ENCODE data around the gene CEBPZOS.

GRCh38 chr2:37148325-37148724, 48.0 kb upstream of the CEBPZOS start:
- TF ChIP-seq TARDBP (IDR thresholded peaks at IDR 0.05) (no peak), LEF1 (IDR thresholded peaks at IDR 0.05; ENCODE audit: borderline replicate concordance) (no peak), SP1 (IDR thresholded peaks at IDR 0.05) (no peak), SUZ12 (IDR thresholded peaks at IDR 0.05) (no peak), PKNOX1 (IDR thresholded peaks at IDR 0.05) (no peak), HDGF (IDR thresholded peaks at IDR 0.05; ENCODE audit: borderline replicate concordance) (no peak), BHLHE40 (IDR thresholded peaks at IDR 0.05; ENCODE audit: borderline replicate concordance) (no peak), ZNF384 (IDR thresholded peaks at IDR 0.05) (no peak), ELF4 (IDR thresholded peaks at IDR 0.05) (no peak), FOXM1 (IDR thresholded peaks at IDR 0.05; ENCODE audit: borderline replicate concordance) (no peak), FOXA1 (IDR thresholded peaks at IDR 0.05) (no peak)

Data from HEK293T (cell line).